HG03565 (cell line): Measurements from ENCODE around the gene NCAPG2.
"Not testable (repeated sequence)": the region's sequence is repeated elsewhere in the genome, so short reads cannot be mapped to it uniquely, and the experiment has no call there.

Source experiments
- ATAC-seq: cut with Tn5 transposase; IDR thresholded peaks from one replicate; pipeline ENCODE4 v1.9.1; 2021; ENCODE audit warnings: mild to moderate bottlenecking, moderate library complexity; ENCODE audit not compliant: unreplicated experiment

Gene NCAPG2

GRCh38 chr7:158645842-158646241, 58.8 kb downstream of the NCAPG2 start:
- no peak for ATAC-seq

GRCh38 chr7:158642149-158642548, 62.5 kb downstream of the NCAPG2 start:
- no peak for ATAC-seq

- ATAC-seq, result no peak
Measured at GRCh38 chr7:158638001-158638400, 66.6 kb downstream of the NCAPG2 start.

GRCh38 chr7:158633055-158633956, 71.3 kb downstream of the NCAPG2 start:
- peak; percentile 66 for ATAC-seq

DNA sequence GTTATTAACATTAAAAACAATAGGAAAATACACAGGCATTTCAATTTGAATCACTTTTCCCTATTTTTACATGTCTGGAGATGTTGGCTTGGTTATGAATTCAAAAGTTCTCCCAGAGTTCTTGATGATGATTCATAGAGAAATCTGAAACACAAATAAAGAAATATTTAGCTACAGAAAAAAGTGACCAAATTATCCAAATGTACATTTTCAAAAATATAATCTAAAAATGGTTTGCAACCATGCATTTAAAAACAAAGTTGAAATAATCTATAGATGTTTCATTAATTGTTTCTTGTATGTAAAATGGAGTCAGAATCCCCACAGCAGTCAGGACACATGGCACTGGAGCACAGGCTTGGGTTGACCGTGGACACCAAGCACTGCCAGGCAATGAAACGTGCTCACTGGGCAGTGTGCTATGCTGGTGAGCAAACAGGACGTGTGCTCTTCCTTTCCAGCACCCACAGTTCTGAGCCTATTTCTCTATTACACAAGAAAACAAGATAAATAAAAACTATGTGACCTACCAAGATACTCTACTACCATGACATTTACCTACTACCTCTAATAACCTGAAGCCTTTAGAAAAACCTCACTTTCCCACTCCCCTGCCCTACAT, 72.9 kb downstream of the NCAPG2 start:
- ATAC-seq, result no peak

DNA sequence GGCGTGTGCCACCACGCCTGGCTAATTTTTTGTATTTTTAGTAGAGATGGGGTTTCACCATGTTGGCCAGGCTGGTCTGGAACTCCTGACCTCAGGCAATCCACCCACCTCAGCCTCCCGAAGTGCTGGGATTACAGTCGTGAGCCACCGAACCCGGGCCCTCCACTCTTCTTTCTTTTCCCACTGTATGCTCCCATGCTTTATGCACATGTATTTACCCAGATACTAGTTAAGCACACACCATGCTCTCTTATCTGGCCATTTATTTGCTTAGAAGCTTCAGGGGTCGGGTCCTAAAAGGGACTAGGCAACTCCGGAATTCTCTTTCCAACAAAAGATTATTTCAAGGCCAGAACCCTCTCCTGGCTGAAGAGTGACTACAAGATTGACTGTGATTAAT, 78.3 kb downstream of the NCAPG2 start:
- not testable (repeated sequence) for ATAC-seq

GRCh38 chr7:158623241-158623640, 81.4 kb downstream of the NCAPG2 start:
- no peak for ATAC-seq

- ATAC-seq, result no peak
Measured at GRCh38 chr7:158620839-158621441, 83.7 kb downstream of the NCAPG2 start.

- ATAC-seq, result no peak
Measured at GRCh38 chr7:158620418-158620817, 84.2 kb downstream of the NCAPG2 start.

DNA sequence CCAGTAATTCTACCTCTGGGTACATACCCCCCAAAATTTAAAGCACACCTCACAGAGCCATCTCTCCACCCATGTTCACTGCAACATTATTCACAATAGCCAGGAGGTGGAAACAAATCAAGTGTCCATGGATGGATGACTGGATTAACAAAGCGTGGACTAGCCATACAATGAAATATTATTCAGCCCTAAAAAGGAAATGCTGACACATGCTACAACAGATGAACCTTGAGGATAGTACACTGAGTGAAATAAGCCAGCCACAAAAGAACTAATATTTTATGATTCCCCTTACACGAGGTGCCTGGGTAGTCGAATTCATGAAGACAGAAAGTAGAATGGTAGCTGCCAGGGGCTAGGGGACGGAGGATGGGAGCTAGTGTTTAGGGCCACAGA, 85.9 kb downstream of the NCAPG2 start:
- no peak for ATAC-seq

DNA sequence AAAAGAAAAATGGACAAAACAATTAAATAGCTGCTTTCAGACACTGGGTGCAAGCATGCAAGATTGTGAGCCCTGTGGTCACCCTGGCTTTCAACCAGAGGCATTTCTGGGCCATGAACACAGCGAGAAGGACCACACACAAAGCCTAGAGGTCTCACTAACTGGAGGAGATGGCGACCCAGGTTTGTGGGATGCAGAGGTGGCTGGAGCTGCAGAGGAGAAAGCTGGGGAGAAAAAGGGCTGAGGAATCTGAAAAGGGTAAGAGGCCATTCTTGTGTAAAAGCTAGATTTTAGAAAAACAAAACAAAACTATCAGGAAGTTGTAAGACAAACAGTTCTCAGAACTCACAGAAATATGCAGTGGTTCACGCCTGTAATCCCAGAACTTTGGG, 86.9 kb downstream of the NCAPG2 start:
- ATAC-seq, result no peak

GRCh38 chr7:158616050-158616449, 88.6 kb downstream of the NCAPG2 start:
- ATAC-seq, result no peak

- ATAC-seq, result no peak
Measured at GRCh38 chr7:158614700-158615099, 89.9 kb downstream of the NCAPG2 start.

- ATAC-seq, result peak; percentile 95
Measured at GRCh38 chr7:158613481-158613880, 91.1 kb downstream of the NCAPG2 start.

DNA sequence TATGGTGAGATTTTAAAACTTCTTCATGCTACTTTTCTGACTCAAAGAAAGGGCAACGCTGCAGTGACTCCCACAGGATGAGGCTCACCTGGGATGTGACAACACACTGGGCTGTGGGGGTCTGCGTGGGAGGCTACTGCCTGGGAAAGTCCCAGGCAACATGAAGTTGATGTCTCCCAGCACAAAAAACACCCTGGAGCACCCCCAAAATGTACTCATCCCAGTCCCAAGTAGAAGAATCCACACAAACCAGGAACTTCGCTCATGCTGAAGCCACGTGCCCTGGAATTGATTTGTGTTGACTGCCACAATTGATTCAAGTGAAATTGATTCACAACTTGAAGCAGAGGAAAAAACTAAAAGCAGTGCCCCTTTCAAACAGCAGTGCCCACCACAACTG, 92.1 kb downstream of the NCAPG2 start:
- no peak for ATAC-seq

DNA sequence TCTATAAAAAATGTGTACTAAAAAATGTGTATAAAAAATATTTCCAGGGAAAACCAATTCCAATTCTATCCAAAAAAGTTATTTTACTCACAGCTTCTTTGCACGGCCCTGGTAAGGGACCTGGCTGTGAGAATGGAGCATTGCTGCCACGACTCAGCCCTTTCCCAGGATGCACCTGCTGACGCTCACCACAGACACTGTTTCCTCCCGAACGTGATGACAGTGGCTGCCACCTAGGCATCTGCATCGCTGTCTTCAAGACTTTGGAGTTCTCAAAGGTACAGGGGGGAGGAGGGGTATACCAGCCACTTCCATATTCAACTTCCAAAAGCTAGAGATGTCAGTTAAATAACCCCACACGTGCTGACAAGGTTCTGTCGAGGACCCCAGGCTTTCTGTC, 93.1 kb downstream of the NCAPG2 start:
- ATAC-seq, result no peak

- no peak for ATAC-seq
Measured at GRCh38 chr7:158609313-158609974, 95.2 kb downstream of the NCAPG2 start.

GRCh38 chr7:158607563-158607962, 97.0 kb downstream of the NCAPG2 start:
- no peak for ATAC-seq

DNA sequence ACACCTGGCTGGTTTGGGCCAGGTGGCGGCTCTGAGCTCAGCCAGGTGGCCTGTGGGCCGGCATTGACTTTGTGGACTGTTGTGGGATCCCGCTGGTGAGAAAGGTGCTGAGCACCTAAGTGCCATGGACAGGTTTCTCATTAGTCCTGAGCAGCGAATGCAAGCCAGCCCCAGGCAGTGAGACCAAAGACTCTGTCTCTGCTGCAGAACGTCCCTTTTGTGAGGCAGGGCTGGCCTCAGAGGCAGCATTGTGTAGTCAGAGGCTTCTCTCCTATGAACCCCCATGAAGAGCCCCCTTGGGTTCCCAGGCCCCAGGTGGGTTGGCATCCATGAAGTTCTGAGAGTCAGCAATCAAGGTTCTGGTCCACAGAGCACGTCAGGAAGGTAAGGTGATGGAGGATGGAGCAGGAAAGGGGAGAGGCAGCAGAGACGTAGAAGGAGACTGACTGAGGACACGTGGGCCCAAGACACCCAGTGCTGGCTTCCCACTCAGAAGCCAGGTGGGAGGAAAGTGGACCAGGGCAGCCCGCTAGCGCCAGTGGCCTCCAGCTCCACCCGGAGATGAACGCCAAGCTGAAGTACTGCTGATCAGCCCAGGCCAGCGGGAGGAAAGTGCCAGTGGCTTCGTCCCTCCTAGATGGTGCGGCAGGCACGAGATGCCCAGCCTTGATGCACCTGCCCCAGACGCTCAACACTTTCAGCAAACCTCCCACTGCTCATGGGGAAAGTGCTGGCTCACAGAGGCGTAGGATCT, 97.8 kb downstream of the NCAPG2 start:
- ATAC-seq, result no peak

- no peak for ATAC-seq
Measured at GRCh38 chr7:158606129-158606528, 98.5 kb downstream of the NCAPG2 start.
